ENCODE data around the gene TRMU.

GRCh38 chr22:46358766-46359165 lies 23.3 kb downstream of the TRMU start:
- TF ChIP-seq EZH2 (IDR thresholded peaks at IDR 0.05; ENCODE audit: low read length) (no peak), CTCF (optimal IDR thresholded peaks at IDR 0.05 in 1 of 3, IDR thresholded peaks at IDR 0.05 in 1 of 3, conservative IDR thresholded peaks at IDR 0.05 in 1 of 3; ENCODE audit: extremely low read depth in 1 of 3, insufficient read depth in 2 of 3, low read length in 3 of 3) (no peak)

Data from keratinocyte (primary cell).